NCI-H146 (cell line): ENCODE data around the gene CPNE1.
A peak's percentile ranks its signal among the peaks of the same experiment; 100 is the strongest.

Experiments
- DNase-seq: peaks from one replicate; lab custom pipeline; 2025; lab: John Stamatoyannopoulos, UW

Gene CPNE1

GRCh38 chr20:35619196-35620095, 45.3 kb downstream of the CPNE1 start:
- DNase-seq, result peak; percentile 90

- DNase-seq, result peak; percentile 54
Observed at GRCh38 chr20:35618263-35619131, 46.2 kb downstream of the CPNE1 start.

- peak; percentile 83 for DNase-seq
Observed at GRCh38 chr20:35617397-35618262, 47.1 kb downstream of the CPNE1 start.

GRCh38 chr20:35616465-35617396, 48.0 kb downstream of the CPNE1 start:
- peak; percentile 87 for DNase-seq

- DNase-seq, result peak; percentile 100
Observed at GRCh38 chr20:35615667-35616464, 48.8 kb downstream of the CPNE1 start, which contains the start of gene SPAG4. TSS of gene SPAG4 (plus strand) at chr20:35615829. CDS start at chr20:35616004, 175 bp downstream.

- DNase-seq, result no peak
Observed at GRCh38 chr20:35611482-35611881, 53.2 kb downstream of the CPNE1 start.

GRCh38 chr20:35610833-35611427, 53.8 kb downstream of the CPNE1 start:
- DNase-seq, result no peak

GRCh38 chr20:35607003-35607735, 57.5 kb downstream of the CPNE1 start:
- no peak for DNase-seq

- DNase-seq, result no peak
Observed at GRCh38 chr20:35606127-35606526, 58.6 kb downstream of the CPNE1 start.

GRCh38 chr20:35604449-35604747, 60.3 kb downstream of the CPNE1 start:
- DNase-seq, result peak; percentile 24

GRCh38 chr20:35603695-35604448, 60.8 kb downstream of the CPNE1 start:
- no peak for DNase-seq

- DNase-seq, result no peak
Observed at GRCh38 chr20:35602851-35603495, 61.7 kb downstream of the CPNE1 start.

- no peak for DNase-seq
Observed at GRCh38 chr20:35601990-35602389, 62.7 kb downstream of the CPNE1 start.

GRCh38 chr20:35600993-35601973, 63.4 kb downstream of the CPNE1 start:
- DNase-seq, result peak; percentile 83

GRCh38 chr20:35600176-35600992, 64.3 kb downstream of the CPNE1 start:
- DNase-seq, result no peak

- no peak for DNase-seq
Observed at GRCh38 chr20:35599776-35600120, 65.0 kb downstream of the CPNE1 start.
